ENCODE measurements around the gene PCDH10. TPM values are rescaled to one million over a fixed set of nuclear protein-coding genes. Genes with fewer than 3 reads are reported as not detected.

PCDH10 gene
- total RNA-seq, 2 donors from 2014 or later, result 3.9 to 7.2 TPM

- no peaks in the 10 kb centered on the region for H3K36me3 ChIP-seq
- TF ChIP-seq POLR2AphosphoS5 (IDR thresholded peaks at IDR 0.05), result no peak
- TF ChIP-seq, protein P1, sequence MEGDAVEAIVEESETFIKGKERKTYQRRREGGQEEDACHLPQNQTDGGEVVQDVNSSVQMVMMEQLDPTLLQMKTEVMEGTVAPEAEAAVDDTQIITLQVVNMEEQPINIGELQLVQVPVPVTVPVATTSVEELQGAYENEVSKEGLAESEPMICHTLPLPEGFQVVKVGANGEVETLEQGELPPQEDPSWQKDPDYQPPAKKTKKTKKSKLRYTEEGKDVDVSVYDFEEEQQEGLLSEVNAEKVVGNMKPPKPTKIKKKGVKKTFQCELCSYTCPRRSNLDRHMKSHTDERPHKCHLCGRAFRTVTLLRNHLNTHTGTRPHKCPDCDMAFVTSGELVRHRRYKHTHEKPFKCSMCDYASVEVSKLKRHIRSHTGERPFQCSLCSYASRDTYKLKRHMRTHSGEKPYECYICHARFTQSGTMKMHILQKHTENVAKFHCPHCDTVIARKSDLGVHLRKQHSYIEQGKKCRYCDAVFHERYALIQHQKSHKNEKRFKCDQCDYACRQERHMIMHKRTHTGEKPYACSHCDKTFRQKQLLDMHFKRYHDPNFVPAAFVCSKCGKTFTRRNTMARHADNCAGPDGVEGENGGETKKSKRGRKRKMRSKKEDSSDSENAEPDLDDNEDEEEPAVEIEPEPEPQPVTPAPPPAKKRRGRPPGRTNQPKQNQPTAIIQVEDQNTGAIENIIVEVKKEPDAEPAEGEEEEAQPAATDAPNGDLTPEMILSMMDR (IDR thresholded peaks at IDR 0.05), result no peak
- no peak for TF ChIP-seq POLR2A (IDR thresholded peaks at IDR 0.05)
- H3K9me3 ChIP-seq, result no peaks in the 10 kb centered on the region
- 2% methylated on average over 8 of the region's 8 CpGs for WGBS
- DNase-seq (ENCODE audit: low spot score), result no peak
- peak overlapping the region; percentile 22 to 33 for H3K4me3 ChIP-seq
- H3K4me1 ChIP-seq (replicated peaks), result peaks cover 3% of the 10 kb centered on the region
- intact Hi-C loops (cut with DNase I), result loop anchor here (10.0 kb wide), 2 partner anchors 335 to 1755 kb away; no protein-coding TSS in a partner anchor
- H3K27me3 ChIP-seq (replicated peaks; ENCODE audit: insufficient read depth), result peaks cover 11% of the 10 kb centered on the region
- peak overlapping the region in 1 of 2 donors; percentile 19 for H3K27ac ChIP-seq
Measured at GRCh38 chr4:133149364-133149695, 236 bp downstream of the PCDH10 start.

DNA sequence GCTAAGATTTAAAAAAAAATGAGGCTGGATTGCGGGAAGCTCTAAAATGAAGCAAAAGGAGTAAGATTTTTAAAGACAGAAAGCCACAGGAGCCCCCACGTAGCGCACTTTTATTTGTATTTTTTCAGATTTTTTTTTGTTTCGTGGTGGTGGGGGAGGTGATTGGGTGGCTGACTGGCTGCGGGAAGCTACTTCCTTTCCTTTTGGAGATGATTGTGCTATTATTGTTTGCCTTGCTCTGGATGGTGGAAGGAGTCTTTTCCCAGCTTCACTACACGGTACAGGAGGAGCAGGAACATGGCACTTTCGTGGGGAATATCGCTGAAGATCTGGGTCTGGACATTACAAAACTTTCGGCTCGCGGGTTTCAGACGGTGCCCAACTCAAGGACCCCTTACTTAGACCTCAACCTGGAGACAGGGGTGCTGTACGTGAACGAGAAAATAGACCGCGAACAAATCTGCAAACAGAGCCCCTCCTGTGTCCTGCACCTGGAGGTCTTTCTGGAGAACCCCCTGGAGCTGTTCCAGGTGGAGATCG, 908 bp downstream of the PCDH10 start:
- WGBS, result 2% methylated on average over 17 of the region's 17 CpGs
- H3K36me3 ChIP-seq, result no peaks in the 10 kb centered on the region
- no peak for DNase-seq (ENCODE audit: low spot score)
- no peak for TF ChIP-seq POLR2AphosphoS5 (IDR thresholded peaks at IDR 0.05)
- TF ChIP-seq, protein P1 (IDR thresholded peaks at IDR 0.05), result no peak
- no peak for TF ChIP-seq POLR2A (IDR thresholded peaks at IDR 0.05)
- peaks cover 11% of the 10 kb centered on the region for H3K27me3 ChIP-seq (replicated peaks; ENCODE audit: insufficient read depth)
- peaks cover 3% of the 10 kb centered on the region for H3K4me1 ChIP-seq (replicated peaks)
- H3K27ac ChIP-seq, result peak overlapping the region; percentile 19 to 54
- peak overlapping the region; percentile 22 to 33 for H3K4me3 ChIP-seq
- intact Hi-C loops (cut with DNase I), result loop anchor here (10.0 kb wide), 3 partner anchors 335 to 1755 kb away; no protein-coding TSS in a partner anchor
- no peaks in the 10 kb centered on the region for H3K9me3 ChIP-seq

GRCh38 chr4:133150486-133151340, 1.6 kb downstream of the PCDH10 start:
- TF ChIP-seq POLR2A (IDR thresholded peaks at IDR 0.05), result no peak
- TF ChIP-seq POLR2AphosphoS5 (IDR thresholded peaks at IDR 0.05), result no peak
- TF ChIP-seq, protein P1 (IDR thresholded peaks at IDR 0.05), result no peak
- no peak for DNase-seq (ENCODE audit: low spot score)
- peaks cover 3% of the 10 kb centered on the region for H3K4me1 ChIP-seq (replicated peaks)
- peaks cover 11% of the 10 kb centered on the region for H3K27me3 ChIP-seq (replicated peaks; ENCODE audit: insufficient read depth)
- peak overlapping the region; percentile 22 to 33 for H3K4me3 ChIP-seq
- WGBS, result under 1% methylated on average over 44 of the region's 63 CpGs
- no peaks in the 10 kb centered on the region for H3K36me3 ChIP-seq
- H3K9me3 ChIP-seq, result no peaks in the 10 kb centered on the region
- peak overlapping the region; percentile 35 to 54 for H3K27ac ChIP-seq
- intact Hi-C loops (cut with DNase I), result loop anchor here (10.0 kb wide), 1 partner anchor 1044 kb away; no protein-coding TSS in a partner anchor

DNA sequence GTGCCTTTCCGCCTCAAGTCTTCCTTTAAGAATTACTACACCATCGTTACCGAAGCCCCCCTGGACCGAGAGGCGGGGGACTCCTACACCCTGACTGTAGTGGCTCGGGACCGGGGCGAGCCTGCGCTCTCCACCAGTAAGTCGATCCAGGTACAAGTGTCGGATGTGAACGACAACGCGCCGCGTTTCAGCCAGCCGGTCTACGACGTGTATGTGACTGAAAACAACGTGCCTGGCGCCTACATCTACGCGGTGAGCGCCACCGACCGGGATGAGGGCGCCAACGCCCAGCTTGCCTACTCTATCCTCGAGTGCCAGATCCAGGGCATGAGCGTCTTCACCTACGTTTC, 2.2 kb downstream of the PCDH10 start:
- Histone ChIP-seq H3K9me3 (no peaks in the 10 kb centered on the region), H3K27me3 (replicated peaks; ENCODE audit: insufficient read depth) (peaks cover 11% of the 10 kb centered on the region), H3K4me3 (peak overlapping the region; percentile 22 to 33), H3K4me1 (replicated peaks) (peaks cover 3% of the 10 kb centered on the region), H3K36me3 (no peaks in the 10 kb centered on the region), H3K27ac (peak overlapping the region; percentile 35 to 54)
- TF ChIP-seq, protein P1 (IDR thresholded peaks at IDR 0.05), result no peak
- TF ChIP-seq POLR2A (IDR thresholded peaks at IDR 0.05), result no peak
- TF ChIP-seq POLR2AphosphoS5 (IDR thresholded peaks at IDR 0.05), result no peak
- WGBS, result 1% methylated on average over 31 of the region's 31 CpGs
- intact Hi-C loops (cut with DNase I), result loop anchor here (10.0 kb wide), 1 partner anchor 1043 kb away; no protein-coding TSS in a partner anchor
- DNase-seq (ENCODE audit: low spot score), result no peak
